OCI-LY1 (cell line): Measurements from ENCODE around the gene EYA3.

Experiments used
- H2AFZ ChIP-seq: fragments of 200-600 bp; sonication (generic), shearing (Covaris generic); 2 replicates; pipeline ENCODE4 v1.6.0; 2014; ENCODE audit warnings: antibody characterized with exemption, mild to moderate bottlenecking, low read length
- H3F3A ChIP-seq: fragments of 200-600 bp; sonication (generic), shearing (Covaris generic); 2 replicates; pipeline ENCODE4 v1.6.0; 2014; ENCODE audit warnings: mild to moderate bottlenecking, antibody characterized with exemption, low read length, moderate library complexity; ENCODE audit not compliant: insufficient read depth
- H3K27ac ChIP-seq: fragments of 200-600 bp; sonication (generic); 2 replicates; pipeline ENCODE4 v1.5.1; 2014; ENCODE audit warnings: low read length, mixed run types, mild to moderate bottlenecking, low read depth; ENCODE audit not compliant: poor library complexity, severe bottlenecking
- H3K27me3 ChIP-seq: fragments of 200-600 bp; sonication (generic); 2 replicates; pipeline ENCODE4 v1.6.0; 2014; ENCODE audit warnings: antibody characterized with exemption, mild to moderate bottlenecking, low read length, moderate library complexity; ENCODE audit not compliant: insufficient read depth
- H3K36me3 ChIP-seq: fragments of 200-600 bp; sonication (generic); 2 replicates; pipeline ENCODE4 v1.6.1; 2014; ENCODE audit warnings: mild to moderate bottlenecking, antibody characterized with exemption, low read length, moderate library complexity, mixed read lengths; ENCODE audit not compliant: insufficient read depth
- H3K4me1 ChIP-seq: fragments of 200-600 bp; sonication (generic); 2 replicates; pipeline ENCODE4 v1.5.1; 2014; ENCODE audit warnings: mild to moderate bottlenecking, low read length, moderate library complexity; ENCODE audit not compliant: insufficient read depth, severe bottlenecking
- H3K4me2 ChIP-seq: fragments of 200-600 bp; sonication (generic), shearing (Covaris generic); 2 replicates; pipeline ENCODE4 v1.6.1; 2014; ENCODE audit warnings: low read length
- H3K4me3 ChIP-seq: fragments of 200-600 bp; sonication (generic); 2 replicates; pipeline ENCODE4 v1.5.1; 2014; ENCODE audit warnings: low read length, low read depth, mild to moderate bottlenecking, mixed read lengths; ENCODE audit not compliant: poor library complexity, severe bottlenecking
- H3K79me2 ChIP-seq: fragments of 200-600 bp; shearing (Covaris generic); 2 replicates; pipeline ENCODE4 v1.6.1; 2016; ENCODE audit warnings: mixed run types, low read length, mixed read lengths; ENCODE audit not compliant: insufficient read depth
- H3K9ac ChIP-seq: fragments of 200-600 bp; sonication (generic), shearing (Covaris generic); 2 replicates; pipeline ENCODE4 v1.6.1; 2014; ENCODE audit warnings: mild to moderate bottlenecking, low read length, mixed read lengths
- H3K9me2 ChIP-seq: fragments of 200-600 bp; sonication (generic), shearing (Covaris generic); 2 replicates; pipeline ENCODE4 v1.6.1; 2014; ENCODE audit warnings: low read depth, mild to moderate bottlenecking, low read length, mixed read lengths
- H3K9me3 ChIP-seq: fragments of 200-600 bp; shearing (Covaris generic); 2 replicates; pipeline ENCODE4 v1.6.1; 2014; ENCODE audit warnings: low read length, mixed read lengths
- H4K20me1 ChIP-seq: fragments of 200-600 bp; sonication (generic), shearing (Covaris generic); 2 replicates; pipeline ENCODE4 v1.6.0; 2016; ENCODE audit warnings: mild to moderate bottlenecking, low read length; ENCODE audit not compliant: insufficient read depth
- EZH2 ChIP-seq: fragments of 200-600 bp; sonication (generic), shearing (Covaris generic); IDR thresholded peaks from 2 replicates; pipeline ENCODE4 v1.8.0; 2017; ENCODE audit warnings: borderline replicate concordance, mixed run types, mild to moderate bottlenecking, antibody characterized with exemption, low read length, moderate library complexity, mixed read lengths
- TF ChIP-seq, protein P1 (sequence below): fragments of 200-600 bp; sonication (generic), shearing (Covaris generic); IDR thresholded peaks from 2 replicates; pipeline ENCODE4 v1.5.1; 2017; ENCODE audit warnings: mild to moderate bottlenecking, antibody characterized with exemption, low read length, moderate library complexity, mixed read lengths

The EYA3 gene

DNA sequence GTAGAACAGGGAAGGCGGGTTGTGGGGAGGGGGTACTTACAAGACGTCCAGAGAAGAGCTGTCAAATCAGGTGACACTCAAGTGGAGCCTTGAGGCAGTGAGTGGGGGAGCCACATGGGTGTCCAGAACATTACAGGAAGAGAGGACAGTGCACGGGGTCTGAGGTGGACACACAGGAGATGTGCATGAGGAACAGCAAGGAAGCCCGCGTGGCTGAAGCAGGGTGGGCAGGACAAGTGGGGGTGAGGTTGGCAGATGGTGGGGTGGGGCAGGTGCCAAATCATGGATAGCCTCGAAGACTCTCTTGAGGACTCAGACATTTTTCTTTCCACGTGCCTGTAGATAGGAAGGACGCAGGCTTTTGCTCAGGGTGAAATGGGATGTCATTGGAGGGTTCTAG lies 152.7 kb downstream of the EYA3 start:
- no peak overlapping the region for H3K4me3 ChIP-seq

DNA sequence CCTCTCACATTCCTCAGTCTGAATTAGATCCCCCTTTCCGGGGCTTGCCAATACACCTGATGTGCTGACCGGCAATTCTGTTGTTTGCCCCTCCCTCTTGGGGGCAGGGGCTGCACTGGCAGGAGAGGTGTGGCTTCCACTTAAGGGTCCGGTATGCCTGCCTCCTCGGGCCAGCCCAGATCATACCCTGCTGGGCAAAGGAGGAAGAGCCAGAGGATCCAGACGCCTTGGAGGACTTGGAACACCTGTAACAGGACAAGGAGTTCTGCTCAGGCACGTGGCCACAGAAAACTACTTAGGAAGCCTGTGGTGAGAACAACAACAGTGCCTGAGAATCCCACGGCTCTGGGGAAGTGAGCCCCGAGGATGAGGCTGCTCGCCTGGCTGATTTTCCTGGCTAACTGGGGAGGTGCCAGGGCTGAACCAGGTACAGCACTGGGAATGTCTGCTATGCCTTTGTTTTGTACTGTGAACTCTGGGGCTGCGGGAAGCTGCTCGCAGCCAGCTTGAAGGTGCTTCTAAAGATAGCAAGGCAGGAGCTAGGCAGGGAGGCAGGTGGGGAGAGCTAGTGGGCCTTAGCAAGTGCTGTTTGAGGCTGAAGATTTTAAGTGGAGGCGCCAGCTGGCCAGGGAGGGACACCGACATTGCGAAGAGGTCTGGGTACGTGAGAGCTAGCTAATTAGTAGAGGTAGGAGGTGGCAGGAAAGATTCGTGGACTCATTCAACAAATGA lies 153.4 kb downstream of the EYA3 start, which contains the start of gene SMPDL3B:
SMPDL3B (plus strand) TSS at position 183 of the 732 bp plus-strand sequence; CDS start at position 367, 184 bp downstream.
- no peaks in the 10 kb centered on the region for H3K9me3 ChIP-seq
- H3K36me3 ChIP-seq, result no peaks in the 10 kb centered on the region
- H4K20me1 ChIP-seq, result no peaks in the 10 kb centered on the region
- H3K27me3 ChIP-seq, result no peaks in the 10 kb centered on the region
- TF ChIP-seq, protein P1, sequence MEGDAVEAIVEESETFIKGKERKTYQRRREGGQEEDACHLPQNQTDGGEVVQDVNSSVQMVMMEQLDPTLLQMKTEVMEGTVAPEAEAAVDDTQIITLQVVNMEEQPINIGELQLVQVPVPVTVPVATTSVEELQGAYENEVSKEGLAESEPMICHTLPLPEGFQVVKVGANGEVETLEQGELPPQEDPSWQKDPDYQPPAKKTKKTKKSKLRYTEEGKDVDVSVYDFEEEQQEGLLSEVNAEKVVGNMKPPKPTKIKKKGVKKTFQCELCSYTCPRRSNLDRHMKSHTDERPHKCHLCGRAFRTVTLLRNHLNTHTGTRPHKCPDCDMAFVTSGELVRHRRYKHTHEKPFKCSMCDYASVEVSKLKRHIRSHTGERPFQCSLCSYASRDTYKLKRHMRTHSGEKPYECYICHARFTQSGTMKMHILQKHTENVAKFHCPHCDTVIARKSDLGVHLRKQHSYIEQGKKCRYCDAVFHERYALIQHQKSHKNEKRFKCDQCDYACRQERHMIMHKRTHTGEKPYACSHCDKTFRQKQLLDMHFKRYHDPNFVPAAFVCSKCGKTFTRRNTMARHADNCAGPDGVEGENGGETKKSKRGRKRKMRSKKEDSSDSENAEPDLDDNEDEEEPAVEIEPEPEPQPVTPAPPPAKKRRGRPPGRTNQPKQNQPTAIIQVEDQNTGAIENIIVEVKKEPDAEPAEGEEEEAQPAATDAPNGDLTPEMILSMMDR, result no peak
- no peak for TF ChIP-seq EZH2
- H3K79me2 ChIP-seq, result no peaks in the 10 kb centered on the region
- peaks cover 24% of the 10 kb centered on the region for H3K4me1 ChIP-seq
- no peak within 1 kb of the TSS for H3K27ac ChIP-seq
- H2AFZ ChIP-seq, result no peak within 1 kb of the TSS
- peak within 1 kb of the TSS; percentile 59 for H3K4me2 ChIP-seq
- peak within 1 kb of the TSS; percentile 23; the same call in 1 of the 2 replicates for H3K9ac ChIP-seq
- H3K4me3 ChIP-seq, result peak within 1 kb of the TSS; percentile 48
- H3K9me2 ChIP-seq, result no peaks in the 10 kb centered on the region
- no peaks in the 10 kb centered on the region for H3F3A ChIP-seq

More for the DNA sequence above, 152.7 kb downstream of the EYA3 start:
- Histone ChIP-seq H3K4me2 (peak overlapping the region; percentile 59; the same call in 1 of the 2 replicates), H3K4me1 (peaks cover 24% of the 10 kb centered on the region), H3K9me2 (no peaks in the 10 kb centered on the region), H3K36me3 (no peaks in the 10 kb centered on the region), H2AFZ (no peak overlapping the region), H3K9ac (no peak overlapping the region; the same call in 1 of the 2 replicates), H4K20me1 (no peaks in the 10 kb centered on the region), H3K27ac (no peak overlapping the region), H3K27me3 (no peaks in the 10 kb centered on the region), H3K79me2 (no peaks in the 10 kb centered on the region), H3K9me3 (no peaks in the 10 kb centered on the region), H3F3A (no peaks in the 10 kb centered on the region)
- no peak for TF ChIP-seq EZH2
- TF ChIP-seq, protein P1, result no peak

DNA sequence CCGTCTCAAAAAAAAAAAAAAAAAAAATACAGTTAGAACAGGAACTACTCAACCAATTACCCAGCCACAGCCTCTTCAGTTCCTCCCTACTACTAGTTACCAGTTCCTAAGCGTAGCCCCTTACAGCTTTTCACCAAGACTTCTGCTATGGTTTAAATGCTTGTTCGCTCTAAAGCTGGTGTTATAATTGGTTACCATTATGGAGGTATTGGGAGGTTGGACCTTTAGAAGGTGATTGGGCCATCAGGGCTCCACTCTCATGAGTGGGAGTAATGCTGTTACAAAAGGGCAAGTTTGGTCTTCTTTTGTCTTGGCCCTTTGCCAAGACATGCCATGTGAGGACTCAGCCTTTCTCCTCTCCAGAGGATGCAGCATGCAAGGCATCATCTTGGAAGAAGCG lies 156.7 kb downstream of the EYA3 start:
- no peaks in the 10 kb centered on the region for H3K36me3 ChIP-seq
- no peak overlapping the region for H2AFZ ChIP-seq
- no peaks in the 10 kb centered on the region for H3F3A ChIP-seq
- H4K20me1 ChIP-seq, result no peaks in the 10 kb centered on the region
- no peak overlapping the region for H3K27ac ChIP-seq
- H3K27me3 ChIP-seq, result no peaks in the 10 kb centered on the region
- H3K4me1 ChIP-seq, result peaks cover 24% of the 10 kb centered on the region
- TF ChIP-seq EZH2, result no peak
- TF ChIP-seq, protein P1, result no peak
- H3K79me2 ChIP-seq, result no peaks in the 10 kb centered on the region
- H3K4me2 ChIP-seq, result peak overlapping the region; percentile 21; the same call in 1 of the 2 replicates
- no peak overlapping the region for H3K4me3 ChIP-seq
- no peaks in the 10 kb centered on the region for H3K9me3 ChIP-seq
- no peaks in the 10 kb centered on the region for H3K9me2 ChIP-seq
- H3K9ac ChIP-seq, result no peak overlapping the region
